HepG2 (cell line): ENCODE data around the gene TSC1. TPM values are rescaled to one million over a fixed set of nuclear protein-coding genes. Genes with fewer than 3 reads are reported as not detected.

Experiments
- ATAC-seq: fragments of 200-7000 bp; cut with Tn5 transposase; 3 replicates; pipeline ENCODE4 v1.9.1; 2020; ENCODE audit warnings: mild to moderate bottlenecking, moderate library complexity
- BruUV-seq: library from RNA; stranded (reverse); fragments of 400-500 nt; replicated peaks from 2 replicates; lab custom pipeline; 2021; lab: Mats Ljungman, UMichigan
- CTCF ChIA-PET: fragments of 300-600 bp; formaldehyde crosslinking; extraction: SDS; loops from one replicate; lab custom pipeline; 2021; ENCODE audit warnings: low total read pairs, inconsistent platforms, low intra/inter-chr PET ratio; lab: Yijun Ruan, JAX
- POLR2A ChIA-PET: fragments of 350-600 bp; sonication (Branson Sonifier 250); formaldehyde crosslinking; loops from one replicate; lab custom pipeline; 2020; ENCODE audit warnings: antibody characterized with exemption, inconsistent platforms; lab: Yijun Ruan, JAX
- DNase-seq: peaks from one replicate; pipeline ENCODE4 v3.0.0-alpha.2; 2015; ENCODE audit warnings: low spot score
- FAIRE-seq: peaks from 3 replicates; lab custom pipeline; 2011; peaks lifted over from hg19 to GRCh38; lab: Jason Lieb, UNC
- H2AFZ ChIP-seq: one replicate; pipeline ENCODE4 v1.6.1; 2011; ENCODE audit warnings: low read length, inconsistent platforms
- H3K27ac ChIP-seq: fragments of 300-600 bp; 3 replicates; pipeline ENCODE4 v1.8.0; 2011; ENCODE audit warnings: mixed run types, mild to moderate bottlenecking, mixed read lengths, low read length, inconsistent platforms; ENCODE audit not compliant: insufficient read depth; ENCODE audit errors: extremely low read length
- H3K27me3 ChIP-seq, 2 experiments: fragments of 200-600 bp in 1 of 2; 2 replicates in 1 of 2; 3 replicates in 1 of 2; pipeline versions ENCODE4 v1.6.0 to v1.8.0; 2011; ENCODE audit warnings: low read length in 2 of 2, mild to moderate bottlenecking in 2 of 2, moderate library complexity in 2 of 2, inconsistent platforms in 1 of 2; ENCODE audit not compliant: insufficient read depth in 2 of 2, control insufficient read depth in 1 of 2
- H3K36me3 ChIP-seq, 2 experiments: fragments of 200-600 bp in 1 of 2; replicated peaks in 1 of 2; 2 replicates in 1 of 2; 3 replicates in 1 of 2; pipeline versions ENCODE4 v1.5.1 to v1.8.0; 2011; ENCODE audit warnings: low read length in 2 of 2, inconsistent platforms in 1 of 2; ENCODE audit not compliant: insufficient read depth in 2 of 2, control insufficient read depth in 1 of 2
- H3K4me1 ChIP-seq: 2 replicates; pipeline ENCODE4 v1.5.1; 2012; ENCODE audit warnings: low read length, inconsistent platforms; ENCODE audit not compliant: insufficient read depth
- H3K4me2 ChIP-seq: 2 replicates; pipeline ENCODE4 v1.6.0; 2011; ENCODE audit warnings: low read depth, low read length, inconsistent platforms
- H3K4me3 ChIP-seq, 3 experiments: fragments of 200-600 bp in 1 of 3; sonication (generic), shearing (Covaris generic) in 1 of 3; replicated peaks in 1 of 3; 2 replicates each; pipeline ENCODE4 v1.5.1; 2011 to 2016; ENCODE audit warnings: low read length in 3 of 3, inconsistent platforms in 2 of 3, low read depth in 2 of 3, mild to moderate bottlenecking in 2 of 3, control low read depth in 1 of 3, mixed read lengths in 1 of 3; ENCODE audit not compliant: insufficient read depth in 1 of 3
- H3K79me2 ChIP-seq: one replicate; pipeline ENCODE4 v1.6.1; 2011; ENCODE audit warnings: low read length, inconsistent platforms; ENCODE audit not compliant: insufficient read depth
- H3K9ac ChIP-seq: 2 replicates; pipeline ENCODE4 v1.6.0; 2011; ENCODE audit warnings: mild to moderate bottlenecking, low read depth, low read length, inconsistent platforms; ENCODE audit not compliant: insufficient read depth
- H3K9me3 ChIP-seq: 2 replicates; pipeline ENCODE4 v1.5.1; 2012; ENCODE audit warnings: mild to moderate bottlenecking, low read length
- H4K20me1 ChIP-seq: 2 replicates; pipeline ENCODE4 v1.6.0; 2011; ENCODE audit warnings: inconsistent platforms, mild to moderate bottlenecking, low read length, moderate library complexity; ENCODE audit not compliant: insufficient read depth
- ESRRA ChIP-seq: sonication (generic); formaldehyde crosslinking; IDR thresholded peaks from 2 replicates; pipeline ENCODE4 v1.5.1; 2020; ENCODE audit warnings: mild to moderate bottlenecking, low read depth, missing genetic modification reagents
- KDM4B ChIP-seq: sonication (generic); formaldehyde crosslinking; IDR thresholded peaks from 2 replicates; pipeline ENCODE4 v1.4.0; 2020; ENCODE audit warnings: missing genetic modification reagents
- MXI1 ChIP-seq: IDR thresholded peaks from 3 replicates; pipeline ENCODE4 v1.6.1; 2012; ENCODE audit warnings: low read depth, low read length, inconsistent platforms, borderline replicate concordance
- MYPOP ChIP-seq: sonication (generic); formaldehyde crosslinking; IDR thresholded peaks from 2 replicates; pipeline ENCODE4 v1.8.1; 2023; ENCODE audit warnings: mild to moderate bottlenecking, moderate library complexity, missing genetic modification reagents
- NR1H2 ChIP-seq: sonication (generic); formaldehyde crosslinking; IDR thresholded peaks from 2 replicates; pipeline ENCODE4 v1.8.1; 2022; ENCODE audit warnings: low read depth, missing genetic modification reagents, borderline replicate concordance
- PBX3 ChIP-seq: sonication (generic); formaldehyde crosslinking; IDR thresholded peaks from 2 replicates; pipeline ENCODE4 v1.8.1; 2023; ENCODE audit warnings: missing genetic modification reagents, inconsistent platforms, borderline replicate concordance
- PRDM10 ChIP-seq: sonication (generic); formaldehyde crosslinking; IDR thresholded peaks from 2 replicates; pipeline ENCODE4 v1.4.0; 2020; ENCODE audit warnings: low read depth, missing genetic modification reagents
- RARA ChIP-seq: IDR thresholded peaks from 2 replicates; pipeline ENCODE4 v1.6.1; 2016; ENCODE audit warnings: missing genetic modification reagents, missing compliant biosample characterization
- U2AF2 ChIP-seq: fragments of 200-400 bp; formaldehyde crosslinking; IDR thresholded peaks from 2 replicates; pipeline ENCODE4 v1.6.1; 2017; ENCODE audit warnings: low read depth, mild to moderate bottlenecking, low read length
- ZNF121 ChIP-seq: sonication (generic); formaldehyde crosslinking; IDR thresholded peaks from 2 replicates; pipeline ENCODE4 v1.5.0; 2020; ENCODE audit warnings: mild to moderate bottlenecking, missing genetic modification reagents
- ZNF17 ChIP-seq: sonication (generic); formaldehyde crosslinking; IDR thresholded peaks from 2 replicates; pipeline ENCODE4 v1.5.0; 2020; ENCODE audit warnings: mild to moderate bottlenecking, missing genetic modification reagents
- ZNF256 ChIP-seq: sonication (generic); formaldehyde crosslinking; conservative IDR thresholded peaks from 2 replicates; pipeline ENCODE4 v1.4.0; 2020; ENCODE audit warnings: missing genetic modification reagents
- ZNF333 ChIP-seq: sonication (generic); formaldehyde crosslinking; IDR thresholded peaks from 2 replicates; pipeline ENCODE4 v1.4.0; 2020; ENCODE audit warnings: mild to moderate bottlenecking, missing genetic modification reagents, borderline replicate concordance
- ZNF34 ChIP-seq: sonication (generic); formaldehyde crosslinking; IDR thresholded peaks from 2 replicates; pipeline ENCODE4 v1.4.0; 2020; ENCODE audit warnings: mild to moderate bottlenecking, missing genetic modification reagents, borderline replicate concordance
- ZNF570 ChIP-seq: sonication (generic); formaldehyde crosslinking; IDR thresholded peaks from 2 replicates; pipeline ENCODE4 v1.4.0; 2020; ENCODE audit warnings: mild to moderate bottlenecking, missing genetic modification reagents, borderline replicate concordance
- ZSCAN25 ChIP-seq: sonication (generic); formaldehyde crosslinking; IDR thresholded peaks from 2 replicates; pipeline ENCODE4 v1.8.0; 2022; ENCODE audit warnings: mild to moderate bottlenecking, missing genetic modification reagents
- WGBS: methylation state at CpG from one replicate; pipeline ENCODE4 v1.1.6; 2017; ENCODE audit warnings: low lambda C conversion rate; 5-methylcytosine and 5-hydroxymethylcytosine counted together
- in situ Hi-C: cut with HindIII; loops from 2 replicates; pipeline ENCODE4 v1.10.0; 2017; ENCODE audit warnings: low pct_unique_long_range_greater_than_20kb; ENCODE audit not compliant: extremely low pct_ligation_motif_present
- intact Hi-C: fragments of 100-400 bp; cut with micrococcal nuclease; formaldehyde crosslinking; loops from one replicate; pipeline ENCODE4 v1.10.0; 2022; ENCODE audit not compliant: unreplicated experiment
- polyA plus RNA-seq, 8 experiments: library from polyadenylated mRNA; depleted of rRNA in 3 of 8; stranded (reverse) in 7 of 8; unstranded in 1 of 8; fragments of >200 nt; fragmentation: Illumina TruSeq in 4 of 8; extraction: Trizol in 4 of 8; gene quantifications; 2 replicates each; pipeline versions ENCODE4 v1.2.1 to v1.2.3, GENCODE V29; 2011 to 2016; ENCODE audit warnings: low read depth in 4 of 8, missing spikeins in 1 of 8, mixed read lengths in 1 of 8; ENCODE audit not compliant: insufficient read depth in 1 of 8
- total RNA-seq, 5 experiments: library from RNA; depleted of rRNA; stranded (reverse); fragments of >200 nt; fragmentation: Illumina TruSeq; extraction: Trizol; gene quantifications; 2 replicates each; pipeline ENCODE4 v1.2.3, GENCODE V29; 2016; ENCODE audit warnings: low read depth in 1 of 5
- TF ChIP-seq, protein P1 (sequence below): IDR thresholded peaks from 2 replicates; pipeline ENCODE4 v1.6.1; 2016; ENCODE audit warnings: missing genetic modification reagents, missing compliant biosample characterization
- TF ChIP-seq, protein P2 (sequence below): IDR thresholded peaks from 2 replicates; pipeline ENCODE4 v1.6.1; 2012; ENCODE audit warnings: inconsistent platforms
- TF ChIP-seq, protein P3 (sequence below): IDR thresholded peaks from 2 replicates; pipeline ENCODE4 v1.6.1; 2018; ENCODE audit warnings: missing genetic modification reagents

The TSC1 gene
- total and polyA plus RNA-seq, 2 of the 13 experiments (the other 11 are each of a cell fraction or from before 2014, with no cell fraction given): 31.6 to 66.1 TPM

DNA sequence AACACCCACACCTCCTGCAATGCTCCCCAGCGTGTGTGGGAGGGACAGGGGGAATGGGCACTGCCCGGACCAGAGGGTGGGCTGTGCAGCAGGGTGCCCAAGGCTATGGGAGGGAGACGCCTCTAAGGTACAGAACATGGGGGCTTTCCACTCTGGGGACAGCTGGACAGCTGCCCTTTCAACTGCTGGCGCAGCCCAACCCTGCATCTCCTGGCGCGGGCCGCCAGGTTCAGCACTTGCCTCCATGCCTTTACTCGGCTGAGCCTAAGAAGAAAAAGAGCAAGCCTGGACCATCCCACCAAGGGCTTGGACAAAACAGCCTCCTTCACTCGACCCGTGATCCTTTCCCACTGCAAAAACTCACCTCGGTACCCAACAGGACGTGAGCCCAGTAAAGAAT is 81.3 kb downstream of the TSC1 start:
- H3K4me2 ChIP-seq: no peak overlapping the region
- in situ Hi-C loops (no loop called here), intact Hi-C loops (no loop called here)
- WGBS: 40% methylated on average over 7 of the region's 12 CpGs
- ATAC-seq: no peak
- DNase-seq: no peak
- FAIRE-seq: no peak
- no peaks in the 10 kb centered on the region for H4K20me1 ChIP-seq
- H3K4me3 ChIP-seq: no peak overlapping the region
- H3K27me3 ChIP-seq: peaks cover 1 to 15% of the 10 kb centered on the region in 2 experiments; a peak in 3 of 5 replicates
- H3K9me3 ChIP-seq: no peaks in the 10 kb centered on the region
- no peaks in the 10 kb centered on the region for H3K4me1 ChIP-seq
- no TSS peak for BruUV-seq
- H3K9ac ChIP-seq: no peak overlapping the region
- ChIA-PET CTCF (no interaction called here), POLR2A (no interaction called here)
- H3K36me3 ChIP-seq: no peaks in the 10 kb centered on the region
- H2AFZ ChIP-seq: no peak overlapping the region
- H3K27ac ChIP-seq: no peak overlapping the region
- no peaks in the 10 kb centered on the region for H3K79me2 ChIP-seq
- TF ChIP-seq MYPOP (CRISPR knock-in tag) (no peak), ZNF256 (CRISPR knock-in tag) (no peak), ZNF333 (CRISPR knock-in tag) (no peak), ZNF17 (CRISPR knock-in tag) (no peak), PRDM10 (CRISPR knock-in tag) (no peak), ZSCAN25 (no peak), MXI1 (no peak), ESRRA (no peak), ZNF570 (CRISPR knock-in tag) (no peak), NR1H2 (CRISPR knock-in tag) (no peak), PBX3 (no peak), U2AF2 (no peak), KDM4B (CRISPR knock-in tag) (no peak), RARA (no peak), ZNF121 (CRISPR knock-in tag) (no peak), ZNF34 (CRISPR knock-in tag) (no peak)
- TF ChIP-seq, protein P1, sequence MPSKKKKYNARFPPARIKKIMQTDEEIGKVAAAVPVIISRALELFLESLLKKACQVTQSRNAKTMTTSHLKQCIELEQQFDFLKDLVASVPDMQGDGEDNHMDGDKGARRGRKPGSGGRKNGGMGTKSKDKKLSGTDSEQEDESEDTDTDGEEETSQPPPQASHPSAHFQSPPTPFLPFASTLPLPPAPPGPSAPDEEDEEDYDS (CRISPR knock-in tag): no peak
- TF ChIP-seq, protein P2, sequence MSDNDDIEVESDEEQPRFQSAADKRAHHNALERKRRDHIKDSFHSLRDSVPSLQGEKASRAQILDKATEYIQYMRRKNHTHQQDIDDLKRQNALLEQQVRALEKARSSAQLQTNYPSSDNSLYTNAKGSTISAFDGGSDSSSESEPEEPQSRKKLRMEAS: no peak
- TF ChIP-seq, protein P3, sequence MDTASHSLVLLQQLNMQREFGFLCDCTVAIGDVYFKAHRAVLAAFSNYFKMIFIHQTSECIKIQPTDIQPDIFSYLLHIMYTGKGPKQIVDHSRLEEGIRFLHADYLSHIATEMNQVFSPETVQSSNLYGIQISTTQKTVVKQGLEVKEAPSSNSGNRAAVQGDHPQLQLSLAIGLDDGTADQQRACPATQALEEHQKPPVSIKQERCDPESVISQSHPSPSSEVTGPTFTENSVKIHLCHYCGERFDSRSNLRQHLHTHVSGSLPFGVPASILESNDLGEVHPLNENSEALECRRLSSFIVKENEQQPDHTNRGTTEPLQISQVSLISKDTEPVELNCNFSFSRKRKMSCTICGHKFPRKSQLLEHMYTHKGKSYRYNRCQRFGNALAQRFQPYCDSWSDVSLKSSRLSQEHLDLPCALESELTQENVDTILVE (CRISPR knock-in tag): no peak
